HUES48 (cell line): ENCODE measurements around the gene ESR2.
"Not testable (repeated sequence)": the region's sequence is repeated elsewhere in the genome, so short reads cannot be mapped to it uniquely, and the experiment has no call there.

Experiments used
- H3K27ac ChIP-seq: one replicate; pipeline ENCODE4 v1.7.0; 2013; ENCODE audit warnings: low read depth, low read length, inconsistent platforms
- H3K27me3 ChIP-seq: 2 replicates; pipeline ENCODE4 v1.6.1; 2013; ENCODE audit warnings: mild to moderate bottlenecking, low read length; ENCODE audit not compliant: control insufficient read depth, insufficient read depth
- H3K36me3 ChIP-seq: 2 replicates; pipeline ENCODE4 v1.6.1; 2013; ENCODE audit warnings: low read length; ENCODE audit not compliant: control insufficient read depth, insufficient read depth
- H3K4me1 ChIP-seq: 2 replicates; pipeline ENCODE4 v1.6.1; 2013; ENCODE audit warnings: mild to moderate bottlenecking, low read length; ENCODE audit not compliant: control insufficient read depth, insufficient read depth
- H3K4me3 ChIP-seq: 2 replicates; pipeline ENCODE4 v1.5.1; 2013; ENCODE audit warnings: mild to moderate bottlenecking, low read depth, low read length
- H3K9ac ChIP-seq: 2 replicates; pipeline ENCODE4 v1.6.1; 2013; ENCODE audit warnings: mild to moderate bottlenecking, low read depth, low read length, moderate library complexity
- H3K9me3 ChIP-seq: 2 replicates; pipeline ENCODE4 v1.6.1; 2013; ENCODE audit warnings: low read length; ENCODE audit not compliant: control insufficient read depth, insufficient read depth

The ESR2 gene

DNA sequence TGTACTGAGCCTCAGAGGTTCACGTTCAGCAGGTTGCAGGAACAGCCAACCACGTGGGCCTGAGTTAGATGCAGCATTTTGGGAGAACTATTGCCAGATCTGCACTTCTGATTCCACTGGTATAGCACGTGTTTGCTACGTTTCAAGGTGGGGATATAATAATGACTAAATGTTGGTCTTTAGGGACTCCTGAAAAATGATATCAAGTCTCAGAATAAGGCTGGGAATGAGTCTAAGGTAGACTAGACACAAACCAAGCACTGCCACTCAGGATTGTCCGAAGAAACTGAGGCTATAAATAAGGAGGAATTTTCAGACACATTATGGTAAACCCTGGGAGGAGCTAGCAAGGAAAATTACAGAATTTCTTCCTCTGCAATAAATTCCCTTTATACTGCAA is 98.1 kb downstream of the ESR2 start:
- H3K27me3 ChIP-seq = no peaks in the 10 kb centered on the region
- no peak overlapping the region for H3K4me3 ChIP-seq
- H3K9ac ChIP-seq = no peak overlapping the region
- H3K36me3 ChIP-seq = peaks cover 9% of the 10 kb centered on the region
- peaks cover 50% of the 10 kb centered on the region for H3K4me1 ChIP-seq
- no peak overlapping the region for H3K27ac ChIP-seq
- H3K9me3 ChIP-seq = no peaks in the 10 kb centered on the region

DNA sequence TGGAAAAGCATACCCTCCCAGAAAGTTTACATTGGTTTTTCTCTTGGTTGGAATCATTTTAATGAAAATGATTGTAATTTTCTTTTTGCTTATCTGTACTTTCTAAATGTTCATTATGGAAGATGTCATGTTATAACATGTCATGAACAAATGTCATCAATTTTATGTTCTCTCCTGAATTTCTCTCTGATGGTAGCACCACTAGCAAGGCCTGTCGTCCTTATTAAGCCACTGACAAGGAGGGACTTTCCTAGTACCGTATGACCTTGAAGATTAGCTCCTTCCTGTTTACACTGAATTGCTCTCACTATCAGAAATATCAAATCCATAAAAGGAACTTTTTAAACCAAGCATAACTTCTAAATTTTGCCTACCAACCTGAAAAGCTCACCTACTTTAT is 99.0 kb downstream of the ESR2 start:
- Histone ChIP-seq H3K4me1 (peaks cover 45% of the 10 kb centered on the region), H3K27ac (no peak overlapping the region)

DNA sequence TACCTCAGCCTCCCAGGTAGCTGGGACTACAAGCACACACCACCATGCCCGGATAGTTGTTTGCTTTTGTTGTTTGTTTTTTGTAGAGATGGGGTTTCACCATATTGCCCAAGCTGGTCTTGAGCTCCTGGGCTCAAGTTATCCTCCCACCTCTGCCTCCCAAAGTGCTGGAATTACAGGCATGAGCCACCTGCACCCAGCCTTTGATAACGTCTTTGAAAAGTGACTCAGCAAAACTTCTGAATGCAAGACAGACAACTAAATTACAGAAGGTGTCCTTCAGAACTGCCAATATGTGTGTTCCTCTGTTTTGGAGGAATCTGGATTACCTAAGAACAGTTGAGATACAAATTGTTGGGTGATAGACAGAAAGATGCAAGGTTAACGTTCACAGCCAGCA is 99.8 kb downstream of the ESR2 start:
- Histone ChIP-seq H3K36me3 (peaks cover 24% of the 10 kb centered on the region), H3K4me3 (no peak overlapping the region), H3K4me1 (peaks cover 40% of the 10 kb centered on the region), H3K27ac (no peak overlapping the region), H3K27me3 (no peaks in the 10 kb centered on the region), H3K9me3 (no peaks in the 10 kb centered on the region), H3K9ac (no peak overlapping the region)

More for the DNA sequence above, 99.0 kb downstream of the ESR2 start:
- Histone ChIP-seq H3K9me3 (no peaks in the 10 kb centered on the region), H3K36me3 (peaks cover 16% of the 10 kb centered on the region), H3K27me3 (no peaks in the 10 kb centered on the region), H3K4me3 (no peak overlapping the region), H3K9ac (no peak overlapping the region)

DNA sequence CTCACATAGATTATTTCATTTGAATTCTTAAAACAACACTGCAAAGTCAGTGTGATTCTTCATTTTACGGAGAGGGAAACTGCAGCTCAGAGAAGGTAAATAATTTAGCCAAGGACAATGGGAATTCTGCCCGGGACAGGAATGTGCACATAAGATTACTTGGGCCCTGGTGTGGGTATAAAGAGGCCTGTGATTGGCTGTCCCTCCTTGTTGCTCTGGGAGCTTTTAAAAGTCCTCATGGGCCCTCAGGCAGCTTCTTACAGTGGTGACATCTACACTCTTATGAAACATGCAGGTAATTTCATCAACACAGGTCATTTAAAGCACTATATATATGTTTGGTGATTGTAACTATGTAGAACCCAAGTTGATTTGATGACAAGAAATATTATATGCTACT is 100.3 kb downstream of the ESR2 start:
- H3K27me3 ChIP-seq = no peaks in the 10 kb centered on the region
- H3K27ac ChIP-seq = no peak overlapping the region
- no peaks in the 10 kb centered on the region for H3K9me3 ChIP-seq
- no peak overlapping the region for H3K4me3 ChIP-seq
- peaks cover 27% of the 10 kb centered on the region for H3K36me3 ChIP-seq
- H3K9ac ChIP-seq = no peak overlapping the region
- peaks cover 40% of the 10 kb centered on the region for H3K4me1 ChIP-seq

DNA sequence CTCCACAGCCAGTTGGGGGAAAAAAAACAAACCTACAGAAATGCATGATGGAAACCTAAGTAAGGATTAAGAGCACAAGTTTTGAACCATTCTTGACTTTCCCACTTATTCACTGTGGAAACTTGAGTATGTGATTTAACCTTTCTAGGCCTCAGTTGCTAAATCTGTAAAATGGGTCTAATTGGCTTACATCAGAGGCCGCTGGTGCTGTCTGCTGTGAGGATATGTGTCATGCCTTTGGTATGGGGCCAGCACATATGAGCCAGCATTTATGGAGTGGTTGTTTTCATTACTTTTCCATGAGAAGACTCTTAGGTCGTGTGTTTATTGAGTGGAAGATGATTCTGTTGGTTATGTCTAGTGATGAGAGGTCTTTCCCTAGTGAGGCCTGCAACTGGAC is 102.4 kb downstream of the ESR2 start:
- no peak overlapping the region for H3K4me3 ChIP-seq
- no peaks in the 10 kb centered on the region for H3K9me3 ChIP-seq
- peaks cover 51% of the 10 kb centered on the region for H3K4me1 ChIP-seq
- no peaks in the 10 kb centered on the region for H3K27me3 ChIP-seq
- H3K36me3 ChIP-seq = peaks cover 27% of the 10 kb centered on the region
- no peak overlapping the region for H3K27ac ChIP-seq
- no peak overlapping the region for H3K9ac ChIP-seq

DNA sequence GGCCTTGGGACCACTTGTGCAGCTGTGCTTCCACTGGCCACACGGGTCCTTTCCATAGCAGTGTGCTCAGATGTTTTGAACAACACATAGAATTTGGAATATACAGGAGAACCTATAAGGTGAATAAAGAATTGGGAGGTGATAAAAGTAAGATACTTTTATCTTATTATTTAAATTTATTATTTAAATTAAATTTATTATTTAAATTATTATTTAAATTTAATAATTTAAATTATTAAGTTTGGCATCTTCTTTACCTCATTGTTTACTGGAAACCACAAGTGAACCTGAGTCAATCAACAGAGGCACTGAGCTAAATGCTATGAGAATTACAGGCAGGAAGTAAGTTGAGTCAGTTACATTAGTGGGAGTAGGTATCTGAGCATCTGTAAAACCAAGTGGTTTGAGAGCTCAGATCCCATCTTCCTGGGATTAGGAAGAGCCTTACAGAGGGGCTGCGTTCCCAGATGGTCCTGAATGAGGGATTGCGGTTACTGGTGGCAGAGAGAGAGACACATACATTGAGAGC is 103.1 kb downstream of the ESR2 start:
- H3K4me1 ChIP-seq = peaks cover 50% of the 10 kb centered on the region
- H3K27ac ChIP-seq = no peak overlapping the region
- H3K36me3 ChIP-seq = peaks cover 27% of the 10 kb centered on the region
- H3K4me3 ChIP-seq = no peak overlapping the region
- no peaks in the 10 kb centered on the region for H3K9me3 ChIP-seq
- no peaks in the 10 kb centered on the region for H3K27me3 ChIP-seq
- H3K9ac ChIP-seq = no peak overlapping the region

DNA sequence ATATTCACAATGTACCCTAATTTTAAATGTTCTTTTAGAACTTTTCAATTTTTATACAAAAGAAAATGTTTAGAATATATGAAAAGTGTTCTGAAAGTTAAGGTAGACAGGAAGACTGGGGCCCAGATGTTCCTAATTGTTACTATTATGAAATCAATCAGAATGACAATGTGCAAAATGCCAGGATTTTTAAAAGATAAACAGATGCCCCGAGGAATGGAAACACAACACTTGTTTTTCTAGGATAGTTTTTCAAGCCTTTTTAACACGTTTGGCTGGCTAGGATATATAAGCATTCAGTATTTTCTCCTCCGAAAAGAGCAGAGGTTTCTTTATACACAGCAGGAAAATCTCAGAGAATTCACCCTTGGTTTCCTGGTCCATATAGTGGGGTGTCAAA is 106.8 kb downstream of the ESR2 start:
- Histone ChIP-seq H3K27ac (peak overlapping the region; percentile 96), H3K27me3 (no peaks in the 10 kb centered on the region), H3K4me1 (peaks cover 29% of the 10 kb centered on the region), H3K4me3 (peak overlapping the region; percentile 72), H3K9ac (0 out of 2 replicates have a peak overlapping the region, but pooled peaks have one; percentile 33), H3K36me3 (peaks cover 27% of the 10 kb centered on the region), H3K9me3 (peaks cover 9% of the 10 kb centered on the region; the same call in 1 of the 2 replicates)

DNA sequence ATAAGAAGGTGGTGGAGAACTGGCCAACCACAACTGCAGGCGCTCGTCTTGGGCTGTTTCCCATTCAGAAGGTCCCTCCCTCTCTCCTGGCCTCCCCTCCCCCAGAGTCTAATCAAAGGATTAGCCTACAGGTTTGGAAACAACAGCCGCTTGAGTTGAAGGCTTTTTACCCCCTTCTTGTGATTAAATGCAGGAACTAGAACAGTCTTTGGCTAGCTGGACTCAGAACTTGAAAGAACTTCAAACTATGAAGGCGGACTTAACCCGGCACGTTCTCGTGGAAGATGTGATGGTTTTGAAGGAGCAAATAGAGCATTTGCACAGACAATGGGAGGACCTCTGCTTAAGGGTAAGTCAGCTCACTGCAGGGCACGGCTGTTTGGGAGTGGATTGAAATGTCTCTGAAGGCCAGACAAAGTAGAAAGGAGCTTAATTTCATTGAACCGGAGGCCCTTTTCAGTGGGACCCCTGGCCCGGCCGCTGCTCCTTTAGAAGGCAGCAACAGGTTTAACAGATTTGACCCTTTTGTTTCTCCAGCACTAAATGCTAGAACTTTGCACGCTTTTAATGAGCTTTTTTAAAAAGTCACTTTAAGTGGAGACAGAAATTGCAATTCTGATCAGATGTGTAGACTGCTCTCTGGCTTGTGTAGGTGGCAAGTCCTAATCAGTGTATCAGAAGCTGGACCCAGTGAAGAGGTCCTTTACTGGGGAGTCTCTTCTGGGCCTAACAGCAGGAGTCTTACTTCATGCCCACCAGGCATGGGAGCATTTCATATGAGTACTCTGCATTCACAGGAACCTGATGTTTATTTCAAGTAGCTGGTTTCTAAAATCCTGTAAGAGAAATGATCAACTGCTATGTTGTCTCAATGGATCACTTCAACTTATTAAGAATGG is 107.7 kb downstream of the ESR2 start:
- Histone ChIP-seq H3K27me3 (no peaks in the 10 kb centered on the region), H3K36me3 (peaks cover 24% of the 10 kb centered on the region), H3K27ac (peak overlapping the region; percentile 96), H3K4me1 (peaks cover 28% of the 10 kb centered on the region), H3K4me3 (peak overlapping the region; percentile 72), H3K9ac (peak overlapping the region; percentile 69), H3K9me3 (peaks cover 9% of the 10 kb centered on the region; the same call in 1 of the 2 replicates)

DNA sequence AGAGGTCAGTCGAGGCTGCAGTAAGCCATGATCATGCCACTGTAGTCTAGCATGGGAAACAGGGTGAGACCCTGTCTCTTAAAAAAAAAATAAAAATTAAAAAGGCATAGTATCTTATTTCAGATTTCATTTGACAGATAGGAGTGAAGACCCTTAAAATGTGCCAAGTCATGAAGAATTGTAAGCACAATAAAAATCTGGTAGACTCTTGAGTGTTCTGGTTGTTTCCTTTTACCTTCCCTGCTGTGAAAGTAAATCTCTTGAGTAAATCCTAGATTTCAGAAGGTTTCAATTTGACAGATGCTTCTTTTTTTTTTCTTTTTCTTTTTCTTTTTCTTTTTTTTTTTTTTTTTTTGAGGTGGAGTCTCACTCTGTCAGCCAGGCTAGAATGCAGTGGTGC is 109.0 kb downstream of the ESR2 start:
- Histone ChIP-seq H3K9ac (no peak overlapping the region), H3K36me3 (peaks cover 15% of the 10 kb centered on the region), H3K27me3 (no peaks in the 10 kb centered on the region), H3K4me3 (no peak overlapping the region), H3K4me1 (peaks cover 28% of the 10 kb centered on the region), H3K27ac (no peak overlapping the region), H3K9me3 (peaks cover 9% of the 10 kb centered on the region; the same call in 1 of the 2 replicates)

DNA sequence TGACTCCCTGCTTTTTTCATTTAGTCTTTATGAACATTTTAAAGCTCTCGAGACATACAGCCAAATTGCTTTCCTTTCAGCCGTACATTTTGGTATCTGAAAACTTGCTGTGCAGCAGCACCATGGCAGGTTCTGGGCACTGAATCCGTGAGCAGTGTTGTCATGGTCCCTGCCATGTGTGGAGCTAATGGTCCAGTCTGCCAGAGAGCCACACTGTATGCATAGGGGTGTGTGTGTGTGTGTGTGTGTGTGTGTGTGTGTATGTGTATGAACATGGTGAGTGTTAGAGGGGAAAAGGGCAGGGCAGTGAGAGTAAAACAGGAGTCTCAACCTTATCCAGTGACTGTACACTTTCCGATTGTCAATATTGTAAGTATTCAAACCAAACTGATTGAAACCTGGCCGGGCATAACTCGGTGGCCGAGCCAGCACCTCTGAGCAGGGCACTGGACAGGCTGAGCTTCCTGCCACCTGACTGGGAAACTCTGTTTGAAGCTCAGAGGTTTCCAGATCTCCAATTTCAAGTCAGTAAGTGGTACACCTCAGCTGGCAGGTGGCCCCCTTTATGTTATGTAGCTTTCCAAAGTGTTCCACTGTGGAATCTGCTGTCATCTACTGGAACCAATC is 110.0 kb downstream of the ESR2 start:
- no peaks in the 10 kb centered on the region for H3K27me3 ChIP-seq
- H3K4me1 ChIP-seq = peaks cover 28% of the 10 kb centered on the region
- H3K4me3 ChIP-seq = no peak overlapping the region
- H3K9me3 ChIP-seq = peaks cover 9% of the 10 kb centered on the region; the same call in 1 of the 2 replicates
- H3K9ac ChIP-seq = no peak overlapping the region
- peaks cover 6% of the 10 kb centered on the region for H3K36me3 ChIP-seq
- no peak overlapping the region for H3K27ac ChIP-seq

DNA sequence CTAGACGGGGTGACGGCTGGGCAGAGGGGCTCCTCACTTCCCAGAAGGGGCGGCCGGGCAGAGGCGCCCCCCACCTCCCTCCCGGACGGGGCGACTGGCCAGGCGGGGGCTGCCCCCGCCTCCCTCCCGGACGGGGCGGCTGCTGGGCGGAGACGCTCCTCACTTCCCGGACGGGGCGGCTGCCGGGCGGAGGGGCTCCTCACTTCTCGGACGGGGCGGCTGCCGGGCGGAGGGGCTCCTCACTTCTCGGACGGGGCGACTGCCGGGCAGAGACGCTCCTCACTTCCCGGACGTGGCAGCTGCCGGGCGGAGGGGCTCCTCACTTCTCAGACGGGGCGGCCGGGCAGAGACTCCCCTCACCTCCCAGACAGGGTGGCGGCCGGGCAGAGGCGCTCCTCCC is 111.3 kb downstream of the ESR2 start:
- not testable (repeated sequence) for H3K9me3 ChIP-seq, H3K4me3 ChIP-seq, H3K9ac ChIP-seq, H3K27ac ChIP-seq, H3K27me3 ChIP-seq
- Histone ChIP-seq H3K4me1 (peaks cover 20% of the 10 kb centered on the region), H3K36me3 (peaks cover 13% of the 10 kb centered on the region)
